GM21390 (cell line): ENCODE measurements around the gene PTDSS2.
A peak's percentile ranks its signal among the peaks of the same experiment; 100 is the strongest.

Source experiments
- ATAC-seq: cut with Tn5 transposase; IDR thresholded peaks from one replicate; pipeline ENCODE4 v1.9.1; 2021; ENCODE audit not compliant: unreplicated experiment

The PTDSS2 gene

DNA sequence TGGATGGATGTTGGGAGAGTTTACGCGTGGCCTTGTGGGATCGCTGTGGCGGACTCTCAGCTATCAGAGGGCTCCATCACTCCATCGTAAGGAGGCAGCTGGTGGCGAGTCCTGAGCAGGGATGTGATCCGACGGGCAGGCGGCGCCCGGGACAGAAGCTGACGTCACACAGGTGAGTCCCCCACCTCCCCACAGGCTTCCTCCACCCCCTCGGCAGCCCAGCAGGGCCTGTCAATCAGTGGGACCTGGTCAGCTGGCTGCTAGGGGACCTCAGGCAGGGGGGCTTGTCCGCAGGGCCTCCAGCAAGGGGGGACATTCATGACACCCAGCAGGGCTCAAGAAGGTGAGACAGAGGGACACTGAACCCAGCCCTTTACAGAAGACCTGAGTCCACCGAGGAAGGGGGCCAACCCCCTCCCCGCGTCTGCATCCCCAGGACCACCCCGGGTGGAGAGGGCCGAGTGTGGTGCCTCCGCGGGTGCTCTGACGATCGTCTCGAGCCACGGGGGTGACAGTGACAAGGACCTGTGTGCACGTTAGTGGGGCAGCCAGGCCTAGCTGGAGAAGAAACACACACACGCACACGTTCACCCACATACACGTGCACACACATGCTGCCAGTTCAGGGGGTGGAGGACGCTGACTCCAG, 78.2 kb downstream of the PTDSS2 start:
- ATAC-seq = no peak

DNA sequence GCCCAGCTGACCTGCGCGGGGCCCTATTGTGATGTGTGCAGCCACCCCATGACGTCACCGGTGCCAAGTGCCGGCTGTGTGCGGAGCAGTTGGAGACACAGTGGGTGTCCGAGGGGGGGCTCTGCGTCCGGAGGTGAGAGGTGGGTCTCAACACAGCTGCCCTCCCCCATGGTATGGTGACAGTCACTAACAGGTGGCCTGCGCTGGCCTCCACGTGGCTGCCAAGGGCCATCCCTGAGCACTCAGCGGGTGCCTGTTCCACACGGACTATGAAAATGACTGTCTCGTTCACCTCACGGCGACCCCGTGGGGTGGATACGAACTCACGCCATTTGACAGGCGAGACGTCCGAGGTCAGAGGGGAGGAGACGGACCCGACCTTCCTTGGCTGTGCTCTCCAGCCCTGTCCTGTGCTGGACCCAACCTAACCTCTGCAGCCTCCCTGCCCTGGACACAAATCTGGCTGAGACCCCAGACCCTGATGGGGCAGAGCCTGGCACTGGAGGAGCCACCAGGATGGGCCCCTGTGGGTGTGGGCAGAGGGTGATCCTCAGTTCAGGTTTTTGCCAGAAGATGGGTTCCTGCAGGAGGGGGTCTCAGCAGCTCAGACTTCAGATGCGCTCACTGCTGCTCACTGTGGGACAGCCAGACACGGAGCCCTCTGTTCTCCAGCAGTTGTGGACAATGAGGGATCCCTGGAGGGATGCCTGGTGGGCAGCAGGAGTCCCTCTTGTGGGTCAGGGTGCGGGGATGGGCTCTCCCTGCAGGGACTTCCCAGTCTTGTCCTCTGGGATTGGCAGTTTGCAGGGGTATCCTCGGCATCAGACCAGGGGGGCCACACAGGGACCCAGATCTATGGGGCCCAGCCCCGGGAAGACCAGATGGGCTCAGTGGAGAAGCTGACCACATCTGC, 79.0 kb downstream of the PTDSS2 start:
- no peak for ATAC-seq

DNA sequence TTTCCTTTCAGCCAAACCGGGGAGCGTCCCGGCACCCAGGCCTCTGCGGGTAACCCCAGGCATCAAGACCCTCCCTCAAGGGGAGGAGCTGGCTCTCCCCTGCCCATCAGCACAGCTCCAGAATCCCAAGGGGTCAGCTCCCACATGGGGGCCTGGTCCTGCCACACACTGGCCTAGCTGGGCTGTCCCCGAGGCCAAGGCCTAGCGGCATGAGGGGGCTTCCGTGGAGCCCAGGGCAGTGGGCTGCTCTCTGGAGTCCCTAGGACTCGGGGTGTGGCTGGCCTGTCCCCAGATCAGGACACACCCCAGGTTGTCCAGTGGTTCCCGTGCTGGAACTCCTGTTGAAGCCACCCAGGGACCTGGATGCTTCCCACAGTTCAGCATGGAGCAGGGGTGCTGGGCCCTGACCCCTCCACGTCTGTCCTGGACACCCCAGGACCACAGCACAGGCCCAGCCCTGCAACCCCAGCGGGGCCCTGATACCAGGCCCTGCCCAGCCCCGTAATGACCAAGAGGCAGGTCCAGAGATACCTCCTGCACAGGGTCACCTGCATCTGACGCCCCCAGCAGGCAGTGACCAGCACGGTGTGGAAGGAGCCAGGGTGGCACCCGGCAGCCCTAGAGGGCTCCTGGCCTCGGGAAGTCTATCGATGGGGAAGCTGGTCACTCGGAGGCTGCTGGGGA, 79.8 kb downstream of the PTDSS2 start:
- no peak for ATAC-seq

DNA sequence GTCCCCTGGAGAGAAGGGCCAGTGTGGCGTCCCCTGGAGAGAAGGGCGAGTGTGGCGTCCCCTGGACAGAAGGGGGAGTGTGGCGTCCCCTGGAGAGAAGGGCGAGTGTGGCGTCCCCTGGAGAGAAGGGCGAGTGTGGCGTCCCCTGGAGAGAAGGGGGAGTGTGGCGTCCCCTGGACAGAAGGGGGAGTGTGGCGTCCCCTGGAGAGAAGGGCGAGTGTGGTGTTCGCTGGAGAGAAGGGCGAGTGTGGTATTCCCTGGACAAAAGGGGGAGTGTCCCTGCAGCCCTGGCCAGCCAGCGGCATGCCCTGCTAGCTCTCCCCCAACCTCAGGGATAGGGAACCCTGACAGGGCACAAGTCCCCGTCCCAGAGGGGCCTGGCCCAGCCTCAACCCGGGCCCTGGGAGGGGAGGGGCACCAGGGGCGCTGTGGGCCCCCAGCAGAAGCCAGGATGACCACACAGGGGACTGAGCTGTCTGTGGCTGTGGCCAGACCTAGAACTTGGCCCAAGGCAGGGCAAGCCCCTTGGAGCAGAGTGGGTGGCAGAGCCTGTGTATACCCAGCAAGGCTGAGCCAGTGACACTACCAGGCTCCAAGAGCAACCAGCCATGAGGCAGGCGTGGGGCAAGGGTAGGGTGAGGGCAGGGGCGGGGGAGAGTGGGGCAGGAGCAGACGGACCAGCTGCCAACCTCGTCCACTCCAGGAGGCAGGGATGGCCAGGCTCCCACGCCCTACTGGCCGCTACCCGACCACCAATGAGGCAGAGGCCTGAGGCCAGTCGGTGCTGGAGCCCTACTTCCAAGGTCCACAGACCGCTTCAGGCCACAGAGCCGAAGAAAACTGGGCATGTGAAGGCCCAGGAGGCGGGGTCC, 81.1 kb downstream of the PTDSS2 start:
- no peak for ATAC-seq

DNA sequence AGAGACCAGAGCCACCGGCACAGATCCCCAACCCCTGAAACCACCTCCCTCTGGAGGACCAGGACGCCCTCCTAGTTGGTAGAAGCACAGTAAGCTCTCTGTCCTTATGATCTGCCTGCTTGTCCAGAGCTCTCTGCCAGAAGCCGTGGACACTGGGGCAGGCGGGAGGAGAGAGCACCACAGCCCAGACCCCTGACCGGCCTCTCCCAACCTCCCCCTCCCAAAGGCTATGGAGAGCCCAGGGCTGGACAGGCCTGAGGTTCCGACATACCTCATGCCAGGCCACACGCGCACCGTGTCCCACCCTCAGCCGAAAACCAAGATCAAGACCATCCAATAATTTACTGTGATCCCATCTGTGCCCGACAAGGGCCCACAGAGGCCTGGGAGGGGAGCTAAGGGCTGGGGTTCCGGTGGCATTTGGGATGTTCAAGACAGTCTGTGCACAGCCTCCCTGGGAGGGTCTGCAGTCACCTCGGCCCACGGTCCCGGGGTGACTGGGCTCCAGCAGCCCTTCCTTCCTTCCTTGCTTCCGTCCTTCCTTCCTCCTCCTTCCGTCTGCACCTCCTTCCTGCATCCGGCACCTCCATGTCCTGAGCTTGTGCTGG, 81.9 kb downstream of the PTDSS2 start:
- no peak for ATAC-seq

DNA sequence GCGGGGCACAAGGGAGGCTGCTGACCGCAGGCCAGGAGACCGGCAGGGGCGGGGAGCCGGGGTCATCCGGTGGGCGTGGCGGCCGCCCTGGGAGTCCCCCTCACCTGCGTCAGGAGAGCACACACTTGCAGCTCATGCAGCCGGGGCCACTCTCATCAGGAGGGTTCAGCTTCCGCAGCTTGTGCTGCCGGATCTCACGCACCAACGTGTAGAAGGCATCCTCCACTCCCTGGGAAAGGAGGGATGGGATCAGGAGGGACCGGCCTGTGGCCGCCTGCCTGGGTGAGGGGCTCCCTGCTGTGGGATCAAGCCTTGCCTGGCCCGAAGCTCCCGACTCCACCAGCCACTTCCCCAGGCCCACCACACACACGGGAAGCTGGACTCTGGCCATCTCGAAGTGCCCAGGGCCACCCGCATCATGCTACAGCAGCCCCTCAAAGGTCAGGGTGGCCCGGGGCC, 82.5 kb downstream of the PTDSS2 start:
- ATAC-seq = no peak

DNA sequence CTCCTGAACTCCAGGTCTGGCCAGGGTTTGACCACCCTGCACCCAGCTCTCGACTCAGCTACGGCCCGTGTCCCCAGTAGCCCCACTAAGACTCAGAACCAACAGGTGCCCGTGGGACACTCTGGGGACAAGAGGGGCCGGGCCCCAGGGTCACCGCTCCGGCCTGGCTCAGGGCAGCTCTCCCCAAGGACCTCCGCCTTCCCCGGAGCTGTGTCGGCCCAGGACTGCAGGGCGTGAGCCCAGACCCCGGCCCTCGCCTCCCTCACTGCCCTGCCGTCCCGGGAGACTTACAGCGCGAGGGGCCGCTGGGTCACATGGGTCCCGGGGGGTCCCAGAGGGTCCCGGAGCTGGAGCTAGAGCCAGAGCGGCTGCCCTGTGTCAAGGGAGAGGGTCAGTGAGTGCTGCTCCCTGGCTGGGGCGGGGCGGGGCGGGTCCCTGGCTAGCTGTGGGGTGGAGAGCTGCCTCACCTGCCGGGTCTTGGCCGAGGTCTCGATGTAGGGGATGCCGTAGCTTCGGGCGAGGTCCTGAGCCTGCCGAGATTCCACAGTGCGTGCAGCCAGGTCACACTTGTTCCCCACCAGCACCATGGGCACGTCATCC, 83.0 kb downstream of the PTDSS2 start:
- ATAC-seq = no peak

DNA sequence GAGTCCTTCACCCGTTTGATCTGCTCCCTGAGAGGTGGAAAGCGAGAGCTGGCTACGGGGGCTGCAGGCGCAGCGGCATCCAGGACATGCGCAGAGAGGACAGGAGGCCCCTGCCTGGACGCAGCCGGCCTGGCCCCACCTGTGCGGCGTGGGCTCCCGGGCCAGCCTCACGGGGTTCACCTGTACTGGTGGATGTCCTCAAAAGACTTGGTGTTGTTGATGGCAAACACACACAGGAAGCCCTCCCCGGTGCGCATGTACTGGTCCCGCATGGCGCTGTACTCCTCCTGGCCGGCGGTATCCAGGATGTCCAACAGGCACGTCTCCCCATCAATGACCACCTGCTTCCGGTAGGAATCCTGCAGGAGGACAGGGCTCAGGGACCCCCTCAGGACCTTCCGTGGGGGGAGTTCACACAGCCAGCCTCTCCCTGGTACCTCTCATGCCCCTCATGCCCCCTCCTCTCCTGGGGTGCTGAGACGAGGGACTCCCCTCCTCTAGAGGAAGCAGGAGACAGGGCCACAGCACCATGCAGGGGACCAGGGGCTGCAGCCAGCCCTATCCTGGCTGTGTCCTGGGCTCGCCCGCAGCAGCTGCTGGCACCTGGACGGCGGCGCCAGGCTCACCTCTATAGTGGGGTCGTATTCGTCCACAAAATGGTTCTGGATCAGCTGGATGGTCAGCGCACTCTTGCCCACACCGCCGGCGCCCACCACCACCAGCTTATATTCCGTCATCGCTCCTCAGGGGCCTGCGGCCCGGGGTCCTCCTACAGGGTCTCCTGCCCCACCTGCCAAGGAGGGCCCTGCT, 83.7 kb downstream of the PTDSS2 start:
- no peak for ATAC-seq

DNA sequence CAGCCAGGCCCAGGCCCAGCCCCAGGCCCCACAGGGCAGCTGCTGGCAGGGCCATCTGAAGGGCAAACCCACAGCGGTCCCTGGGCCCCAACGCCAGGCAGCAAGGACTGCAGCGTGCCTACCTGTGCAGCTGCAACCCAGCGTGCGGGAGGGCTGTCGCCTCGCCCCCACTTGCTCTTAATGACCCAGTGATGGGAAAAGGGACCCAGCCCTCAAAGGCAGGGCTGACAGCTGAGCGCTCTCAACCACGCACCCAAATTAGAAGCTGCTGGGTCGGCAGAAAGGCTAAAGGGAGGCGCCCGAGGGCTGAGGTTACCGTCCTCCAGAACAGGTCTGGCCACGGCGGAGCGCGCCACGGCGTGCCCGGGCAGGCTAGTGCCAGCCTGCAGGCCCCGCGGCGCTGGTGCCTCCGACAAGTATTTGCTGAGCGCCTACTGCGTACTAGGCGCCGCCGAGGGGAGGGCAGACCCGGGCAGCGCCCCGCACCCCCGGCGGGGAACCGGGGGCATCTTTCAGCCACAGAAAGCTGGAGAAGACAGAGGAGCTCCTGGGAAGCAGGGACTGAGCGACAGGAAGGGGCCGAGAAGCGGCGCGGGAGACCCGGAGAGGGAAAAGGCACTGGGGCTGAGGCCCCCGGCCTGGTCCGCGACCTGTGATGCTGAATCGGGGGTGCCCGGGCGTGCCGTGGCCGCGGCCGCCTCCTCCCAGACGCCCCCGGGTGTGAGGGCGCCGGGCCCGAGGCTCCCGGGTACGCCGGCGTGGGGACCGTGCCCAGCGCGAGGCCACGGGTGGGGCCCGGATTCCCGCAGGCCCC, 84.5 kb downstream of the PTDSS2 start:
- no peak for ATAC-seq

DNA sequence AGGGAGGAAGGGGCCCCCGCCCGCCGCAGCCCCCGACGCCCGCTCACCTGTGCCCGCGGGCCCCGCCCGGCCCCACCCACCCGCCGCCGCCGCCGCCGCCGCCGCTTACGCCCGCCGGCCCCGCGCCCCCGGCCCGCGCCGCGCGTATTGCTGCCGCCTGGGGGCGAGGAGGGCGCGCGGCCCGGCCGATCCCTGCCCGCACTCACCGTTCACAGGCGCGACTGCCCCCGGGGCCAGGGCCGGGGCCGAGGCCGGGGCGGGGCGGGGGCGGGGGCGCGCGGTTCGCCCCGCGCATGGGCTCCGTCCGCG, 85.1 kb downstream of the PTDSS2 start:
- peak; percentile 12 for ATAC-seq

DNA sequence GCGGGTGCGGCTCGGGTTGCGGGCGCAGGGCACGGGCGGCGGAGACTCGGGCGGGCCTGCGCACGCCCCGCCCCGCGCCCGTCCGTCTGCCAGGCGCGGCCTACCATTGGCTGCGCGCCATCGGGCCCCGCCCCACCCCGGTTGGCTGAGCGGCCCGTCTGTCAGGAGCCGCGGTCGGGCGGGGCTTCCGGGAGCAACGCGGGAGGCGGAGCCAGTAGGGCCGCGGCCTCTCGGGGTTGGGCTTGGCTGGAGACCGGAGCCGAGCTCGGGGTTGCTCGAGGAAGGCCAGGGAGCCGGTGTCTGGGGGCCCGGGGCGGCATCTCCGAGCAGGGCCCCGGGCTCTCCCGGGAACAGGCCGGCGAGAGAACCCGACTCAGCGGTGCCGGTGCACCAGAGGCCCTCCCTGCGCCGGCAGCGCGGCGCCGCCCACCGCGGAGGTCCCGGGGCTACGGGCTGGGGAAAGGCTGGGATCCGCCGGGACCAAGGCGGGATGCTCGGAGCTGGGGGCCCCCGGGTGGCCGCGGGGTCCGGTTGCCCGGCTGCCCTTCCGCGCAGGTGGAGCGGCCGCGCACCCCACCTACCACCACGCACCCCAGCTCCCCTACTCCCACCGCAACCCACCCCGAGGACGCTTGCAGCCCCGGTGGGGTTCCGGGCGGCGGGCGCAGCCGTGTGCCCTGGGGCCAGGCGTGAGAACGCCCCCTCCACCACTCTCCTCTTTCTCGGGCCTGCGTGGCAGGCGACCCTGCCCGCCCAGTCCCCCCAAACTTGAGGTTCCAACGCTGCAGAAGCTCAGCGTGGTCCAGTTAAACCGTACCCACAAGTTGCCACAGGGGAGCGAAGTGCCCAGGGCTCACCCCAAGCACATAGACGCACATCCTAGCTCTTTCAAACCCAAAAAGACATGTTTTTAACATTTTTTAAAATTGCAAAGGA, 85.7 kb downstream of the PTDSS2 start, which contains the start of gene HRAS:
TSS of gene HRAS (minus strand) at position 58 of the 936 bp plus-strand sequence.
- ATAC-seq = peak; percentile 63

DNA sequence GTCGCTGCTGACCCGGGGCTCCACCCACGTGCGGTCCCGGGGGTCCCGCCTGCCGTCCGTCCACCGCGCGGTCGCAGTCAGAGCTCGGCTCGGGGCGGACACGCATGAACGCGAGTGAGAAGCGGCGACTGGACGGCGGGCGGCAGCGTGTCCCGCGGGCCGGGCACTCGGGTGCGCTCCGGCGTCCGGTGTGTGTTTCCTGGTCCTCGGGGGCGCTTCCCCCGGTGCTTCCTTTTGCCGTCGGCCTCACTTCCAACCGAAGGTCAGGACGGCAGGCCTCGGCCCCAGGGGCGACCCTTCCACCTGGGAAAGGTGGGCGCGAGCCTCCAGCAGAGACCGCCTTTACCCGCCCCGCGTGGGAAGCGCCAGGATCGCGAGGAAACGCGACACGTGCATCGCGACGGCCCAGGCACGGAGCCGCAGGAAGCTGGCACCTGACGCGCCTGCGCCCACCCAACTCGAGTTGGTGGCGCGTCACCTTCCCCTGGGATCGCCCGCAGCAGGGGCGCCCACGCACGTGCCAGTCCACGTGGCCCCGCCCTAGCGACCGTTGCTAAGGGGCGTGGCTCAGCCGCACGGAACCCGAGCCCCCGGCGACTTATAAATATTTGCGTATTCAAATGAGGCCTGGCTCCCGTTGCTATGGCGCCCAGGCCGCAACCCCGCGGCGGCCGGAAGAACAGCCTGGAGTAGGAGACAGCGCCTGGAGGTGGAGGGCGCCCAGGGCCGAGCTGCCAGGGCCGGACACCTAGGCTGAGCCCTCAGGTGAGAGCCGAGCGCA, 87.0 kb downstream of the PTDSS2 start, which contains the start of gene LRRC56:
TSS of gene LRRC56 (plus strand) at position 687 of the 781 bp plus-strand sequence. CDS start 3,158 bp downstream, outside the sequence.
- ATAC-seq = peak; percentile 44

DNA sequence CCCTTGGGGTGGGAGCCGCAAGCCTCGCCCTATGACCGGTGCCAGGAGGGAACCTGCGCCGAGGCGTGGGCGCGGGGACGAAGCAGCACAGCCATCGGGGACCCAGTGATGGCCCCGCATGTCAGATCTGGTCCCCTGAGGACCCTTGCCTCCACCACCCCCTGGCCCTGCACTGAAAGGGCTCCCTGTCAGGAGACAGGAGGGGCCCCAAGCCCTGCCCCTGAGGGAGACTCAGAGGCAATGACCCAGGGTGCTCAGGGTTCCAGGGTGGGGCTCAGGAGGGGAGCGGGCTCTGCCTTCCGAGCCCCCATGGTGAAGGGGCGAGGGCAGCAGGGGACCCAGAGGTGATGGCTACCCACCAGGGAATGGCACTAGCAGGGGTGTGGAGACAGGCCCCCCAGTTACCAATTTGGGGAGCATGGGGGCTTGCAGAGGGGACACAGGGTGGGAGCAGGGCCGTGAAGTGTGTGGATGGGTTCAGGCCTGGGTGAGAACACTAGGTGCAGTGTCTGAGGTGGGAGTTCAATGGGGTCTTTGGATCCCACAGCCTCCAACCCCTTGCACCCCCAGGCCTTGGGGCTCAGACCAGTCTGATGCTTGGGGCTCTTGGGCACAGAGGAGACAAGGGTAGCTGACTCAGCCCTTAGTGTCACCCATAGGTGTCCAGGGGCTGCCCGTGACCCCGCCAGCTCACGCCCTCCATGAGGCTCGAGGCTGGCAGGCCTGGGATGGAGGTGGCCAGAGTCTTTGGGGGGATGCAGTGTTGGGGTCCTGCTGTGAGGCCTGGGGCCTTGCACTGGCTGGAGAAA, 87.7 kb downstream of the PTDSS2 start:
- ATAC-seq = no peak

DNA sequence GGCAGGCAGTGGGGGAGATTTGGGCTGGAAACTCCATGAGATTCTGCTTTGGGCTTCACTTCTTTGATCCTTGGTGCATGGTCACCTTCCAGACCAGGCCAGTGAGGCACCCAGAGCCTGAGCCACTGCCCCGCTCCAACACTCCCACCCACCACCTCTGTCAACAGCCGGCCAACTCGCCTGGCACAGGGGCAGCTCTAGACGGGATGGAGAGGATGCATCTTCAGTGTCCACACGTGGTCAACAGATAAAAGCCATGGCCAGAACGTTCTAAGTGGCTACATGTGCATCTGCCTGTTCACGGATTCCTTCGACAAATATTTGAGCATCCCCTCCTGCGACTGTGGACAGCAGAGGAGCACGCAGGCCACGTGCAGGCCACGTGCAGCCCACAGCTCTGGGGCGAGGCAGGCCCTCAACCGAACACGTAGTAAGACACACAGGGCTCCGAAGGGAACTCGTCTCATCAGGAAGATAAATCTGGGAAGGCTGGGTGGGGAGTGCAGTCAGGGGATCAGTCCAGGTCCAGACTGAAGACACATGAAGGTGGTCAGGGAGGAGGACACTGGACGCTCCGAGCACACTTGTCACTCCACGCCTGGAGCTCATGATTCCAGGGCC, 88.5 kb downstream of the PTDSS2 start:
- ATAC-seq = no peak

DNA sequence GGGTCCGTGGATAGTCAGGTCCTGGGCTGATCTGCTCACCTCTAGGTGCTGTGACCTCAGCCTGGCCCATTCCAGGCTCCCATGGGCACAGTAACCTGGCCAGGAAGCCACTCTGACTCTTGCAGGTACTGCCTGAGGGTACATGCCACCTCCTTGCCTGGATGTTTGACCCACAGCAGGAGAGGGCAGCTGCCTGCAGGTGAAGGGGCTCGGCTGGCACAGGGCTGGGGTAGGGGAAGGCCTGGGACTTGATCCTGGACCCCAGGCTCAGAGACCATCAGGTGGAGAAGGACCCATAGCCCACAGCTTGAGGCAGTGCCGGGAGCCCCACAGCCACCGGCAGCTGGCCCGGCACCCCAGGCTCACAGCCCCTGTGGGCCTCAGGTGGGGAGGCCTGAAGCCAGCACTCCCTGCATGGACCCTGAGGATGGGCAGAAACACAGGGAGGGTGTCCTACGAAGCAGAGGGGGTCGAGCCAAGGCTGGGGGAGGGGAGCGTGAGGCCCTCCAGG, 89.9 kb downstream of the PTDSS2 start:
- ATAC-seq = no peak
